Fibroblast of peridontal ligament (primary cell): ENCODE data around the gene ATRNL1.

Experiments used
- DNase-seq: peaks from one replicate; pipeline ENCODE4 v3.0.0-alpha.2; 2010; ENCODE audit errors: extremely low read depth

The ATRNL1 gene

DNA sequence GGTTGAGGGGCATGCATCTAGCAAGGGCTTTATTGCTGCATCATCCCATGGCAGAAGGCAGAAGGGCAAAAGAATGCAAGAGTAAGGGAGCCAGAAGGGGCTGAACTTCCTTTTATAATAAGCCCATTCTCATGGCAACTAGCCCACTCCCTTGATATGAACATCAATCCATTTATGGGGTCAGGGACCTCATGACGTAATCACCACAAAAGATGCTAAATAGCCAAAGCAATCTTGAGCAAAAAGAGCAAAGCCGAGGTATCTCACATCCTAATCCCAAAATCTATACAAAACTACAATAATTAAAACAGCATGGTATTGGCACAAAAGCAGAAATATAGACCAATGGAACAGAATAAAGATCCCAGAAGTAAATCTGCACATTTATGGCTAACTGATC is 499.9 kb downstream of the ATRNL1 start:
- DNase-seq, result no peak

- DNase-seq, result no peak
These were observed 511.5 kb downstream of the ATRNL1 start for GRCh38 chr10:115604627-115605026.

DNA sequence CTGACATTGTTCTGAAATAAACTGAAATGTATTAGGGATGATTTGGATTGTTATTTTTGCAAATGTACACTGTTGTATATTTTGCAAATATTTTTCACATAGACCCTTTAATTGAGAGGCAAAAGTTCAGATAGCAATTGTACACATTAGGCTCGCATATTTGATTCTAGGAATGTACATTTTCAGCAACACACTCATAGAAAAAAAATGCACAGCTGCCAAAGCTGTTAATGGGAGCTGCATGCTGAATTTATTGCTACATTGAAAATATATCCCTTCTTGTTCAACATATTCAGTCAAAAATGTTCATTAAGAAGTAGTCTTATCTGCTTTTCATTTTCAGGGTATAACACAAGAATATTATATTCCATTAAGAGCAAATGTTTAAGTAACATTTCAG is 512.9 kb downstream of the ATRNL1 start:
- DNase-seq, result no peak

DNA sequence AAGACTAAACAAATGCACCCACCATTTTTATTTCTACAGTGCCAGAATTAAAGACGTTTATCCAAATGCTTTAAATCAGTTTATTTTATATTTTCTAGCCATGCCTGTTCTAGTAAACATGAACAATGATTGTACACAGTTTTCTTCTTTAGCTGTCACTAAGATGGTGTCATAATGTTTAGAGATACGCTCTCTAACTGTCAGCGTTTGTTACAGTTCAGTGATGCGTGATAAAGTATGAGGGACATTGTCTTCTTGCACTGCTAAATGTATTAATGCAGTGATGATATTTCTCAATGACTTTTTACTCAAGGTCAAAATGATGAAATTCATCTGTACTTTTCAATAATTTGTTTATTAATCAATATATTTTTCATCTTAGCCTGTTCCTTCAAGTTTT is 513.6 kb downstream of the ATRNL1 start:
- DNase-seq, result no peak

GRCh38 chr10:115624448-115624847 is 531.3 kb downstream of the ATRNL1 start:
- DNase-seq, result no peak

DNA sequence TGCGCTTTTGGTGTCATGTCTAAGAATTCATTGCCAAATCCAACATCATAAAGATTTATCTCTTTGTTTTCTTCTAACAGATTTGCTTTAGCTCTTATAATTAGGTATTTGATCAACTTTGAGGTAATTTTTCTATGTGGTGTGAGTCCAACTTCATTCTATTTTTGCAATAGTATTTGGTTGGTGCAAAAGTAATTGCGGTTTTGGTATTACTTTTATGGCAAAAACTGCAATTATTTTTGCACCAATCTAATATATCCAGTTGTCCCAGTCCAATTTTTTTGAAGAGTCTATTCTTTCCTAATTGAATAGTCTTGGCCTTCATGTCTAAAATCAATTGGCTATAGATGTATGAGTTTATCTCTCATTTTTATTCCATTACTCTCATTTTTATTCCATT is 535.5 kb downstream of the ATRNL1 start:
- DNase-seq, result no peak

GRCh38 chr10:115638246-115638645 is 545.1 kb downstream of the ATRNL1 start:
- DNase-seq, result no peak

DNA sequence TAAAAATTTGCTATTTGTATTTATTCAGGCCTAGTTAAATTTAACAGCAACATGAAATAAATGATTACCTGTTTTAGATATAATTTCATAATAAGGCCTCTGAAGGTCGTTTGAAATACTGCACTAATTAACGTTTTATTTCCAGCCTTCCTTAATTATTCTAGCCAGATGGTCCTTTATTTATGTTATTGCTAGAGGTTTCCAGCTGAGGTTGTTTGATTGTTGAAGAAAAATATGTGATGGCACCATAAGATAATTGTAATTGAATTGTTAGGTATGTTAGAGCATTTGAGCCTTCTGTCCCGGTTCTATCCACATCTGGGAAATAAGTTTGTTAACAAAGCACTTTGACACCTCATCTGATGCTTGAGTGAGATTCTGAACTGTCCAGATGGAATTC is 556.1 kb downstream of the ATRNL1 start:
- DNase-seq, result no peak

DNA sequence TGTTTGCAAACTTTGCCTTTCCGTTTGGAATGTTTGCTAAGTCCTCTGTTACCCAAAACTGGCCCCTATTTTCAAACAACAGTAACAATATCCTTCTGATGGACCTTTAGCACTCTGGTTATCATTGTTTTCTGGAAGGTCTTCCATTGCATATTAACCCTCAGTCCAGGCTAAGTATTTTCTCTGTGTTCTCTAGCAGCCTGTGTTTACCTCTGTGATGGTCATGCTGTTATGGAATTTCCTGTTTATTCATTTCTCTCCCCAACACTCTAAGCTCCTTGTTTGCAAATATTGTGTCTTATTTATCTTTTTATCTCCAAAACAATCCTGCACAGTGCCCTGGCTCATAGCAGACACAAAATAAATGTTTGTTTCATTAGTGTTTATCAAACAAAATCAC is 560.3 kb downstream of the ATRNL1 start:
- no peak for DNase-seq

GRCh38 chr10:115654961-115655360 is 561.8 kb downstream of the ATRNL1 start:
- no peak for DNase-seq

- DNase-seq, result no peak
These were observed 564.1 kb downstream of the ATRNL1 start for GRCh38 chr10:115657161-115657860.

- DNase-seq, result no peak
These were observed 566.5 kb downstream of the ATRNL1 start for GRCh38 chr10:115659616-115660015.

- no peak for DNase-seq
These were observed 567.2 kb downstream of the ATRNL1 start for GRCh38 chr10:115660391-115660790.

GRCh38 chr10:115662422-115662821 is 569.3 kb downstream of the ATRNL1 start:
- DNase-seq, result no peak

DNA sequence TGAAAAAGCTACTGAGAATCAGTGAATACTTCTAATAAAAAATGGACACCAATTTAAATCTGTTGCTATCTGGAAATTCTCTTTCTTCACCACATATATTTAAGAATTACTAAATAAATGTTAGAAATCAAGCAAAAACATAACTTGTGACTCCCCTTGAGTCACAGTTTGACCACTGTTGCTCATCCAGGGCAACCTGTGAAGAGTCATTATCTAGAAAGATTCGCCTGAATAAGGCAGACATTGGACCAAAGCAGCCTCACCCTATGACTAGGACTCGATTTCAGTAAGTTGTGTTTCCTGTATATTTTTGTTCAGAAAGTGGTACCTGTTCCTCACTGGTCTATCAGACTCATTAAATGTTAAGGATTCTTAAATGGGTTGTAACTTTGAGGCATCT is 572.4 kb downstream of the ATRNL1 start:
- no peak for DNase-seq

DNA sequence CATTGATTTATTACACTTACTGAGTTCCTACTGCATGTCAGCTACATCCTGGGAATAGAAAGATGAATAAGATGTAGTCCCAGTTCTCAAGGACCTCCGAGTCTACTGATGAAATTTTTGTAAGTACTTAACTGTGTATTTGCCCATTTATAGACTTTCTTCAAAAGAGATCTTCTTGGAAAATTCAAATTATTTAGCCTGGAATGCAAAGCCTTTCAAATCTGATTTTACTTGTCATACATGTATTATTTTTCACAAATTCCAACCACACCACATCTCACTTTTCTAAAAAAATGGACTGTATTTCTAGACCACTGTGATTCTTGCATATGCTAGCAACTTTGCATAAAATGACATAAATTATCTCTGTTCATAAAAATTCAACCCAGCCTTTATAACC is 581.3 kb downstream of the ATRNL1 start:
- no peak for DNase-seq

DNA sequence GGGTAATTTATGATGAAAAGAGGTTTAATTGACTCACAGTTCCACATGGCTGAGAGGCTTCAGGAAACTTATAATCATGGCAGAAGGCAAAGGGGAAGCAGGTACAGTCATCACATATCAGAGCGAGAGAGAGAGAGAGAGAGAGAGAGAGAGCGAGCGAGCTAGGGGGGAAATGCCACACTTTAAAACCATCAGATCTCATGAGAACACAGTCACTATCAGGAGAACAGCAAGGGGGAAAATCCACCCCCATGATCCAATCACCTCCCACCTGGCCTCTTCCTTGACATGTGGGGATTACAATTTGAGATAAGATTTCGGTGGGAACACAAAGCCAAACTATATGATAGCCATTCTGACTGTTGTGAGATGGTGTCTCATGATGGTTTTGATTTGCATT is 603.6 kb downstream of the ATRNL1 start:
- DNase-seq, result no peak

- no peak for DNase-seq
These were observed 612.9 kb downstream of the ATRNL1 start for GRCh38 chr10:115706026-115706425.

DNA sequence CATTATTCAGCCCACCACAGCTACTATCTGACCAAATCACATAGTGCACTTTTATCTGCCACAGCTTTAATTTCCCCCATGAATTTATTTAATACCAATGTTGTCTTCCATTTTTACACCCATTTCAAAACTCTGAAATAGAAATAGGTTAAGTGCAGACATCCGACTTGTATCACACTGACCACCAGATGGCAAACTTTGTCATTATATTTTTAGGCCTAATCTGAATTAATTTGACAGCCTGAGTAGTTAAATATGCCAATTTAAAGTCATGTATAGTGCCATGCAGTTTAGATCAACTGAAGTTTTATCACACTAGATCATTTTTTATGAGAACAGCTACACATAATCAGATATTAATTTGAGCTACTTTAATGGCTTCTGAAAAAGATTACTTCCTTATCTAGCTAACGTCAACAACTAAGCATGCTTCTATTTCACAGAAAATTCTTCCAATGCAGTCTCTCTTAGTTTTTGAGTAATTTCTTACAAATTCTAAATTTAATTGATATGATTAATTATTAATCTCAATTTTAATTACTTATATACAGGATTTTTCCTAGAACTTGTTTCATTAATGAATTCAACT is 613.4 kb downstream of the ATRNL1 start:
- DNase-seq, result peak; percentile 43

- DNase-seq, result no peak
These were observed 617.0 kb downstream of the ATRNL1 start for GRCh38 chr10:115710136-115710535.

DNA sequence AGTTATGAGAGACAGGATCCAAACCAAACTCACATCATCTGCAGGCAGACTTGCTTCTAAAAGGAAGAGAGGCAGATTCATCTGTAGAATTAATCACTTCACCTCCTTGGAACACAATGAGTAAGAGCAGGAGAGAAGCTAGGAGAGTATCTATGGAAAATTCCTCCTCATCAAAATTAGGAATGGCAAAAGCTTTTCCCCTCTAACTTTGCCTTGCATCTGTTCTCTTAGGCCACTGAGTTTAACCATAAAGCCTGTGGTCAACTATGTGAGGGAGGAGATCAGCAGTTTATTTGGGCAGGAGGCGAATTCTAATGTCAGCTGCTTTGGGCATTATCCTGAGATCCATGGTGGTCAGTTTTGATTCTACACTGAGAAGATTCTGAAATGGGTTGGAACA is 618.1 kb downstream of the ATRNL1 start:
- no peak for DNase-seq

DNA sequence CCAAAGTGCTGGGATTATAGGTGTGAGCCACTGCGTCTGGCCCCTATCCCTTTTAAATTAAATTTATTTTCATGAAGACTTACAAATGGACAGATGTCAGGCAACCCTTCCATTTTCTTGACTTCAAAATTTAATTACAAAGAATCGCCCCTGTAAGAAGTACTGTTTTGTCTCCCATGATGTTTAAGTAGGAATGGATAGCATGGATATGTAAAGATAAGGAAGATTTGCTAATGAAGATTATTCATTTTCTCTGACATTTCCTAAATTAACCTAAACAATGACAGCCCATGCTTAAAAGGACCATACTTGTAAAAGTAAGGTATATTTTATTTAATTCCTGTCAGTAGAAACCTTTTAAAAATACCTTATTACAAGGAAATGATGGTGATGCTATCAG is 627.0 kb downstream of the ATRNL1 start:
- DNase-seq, result no peak

DNA sequence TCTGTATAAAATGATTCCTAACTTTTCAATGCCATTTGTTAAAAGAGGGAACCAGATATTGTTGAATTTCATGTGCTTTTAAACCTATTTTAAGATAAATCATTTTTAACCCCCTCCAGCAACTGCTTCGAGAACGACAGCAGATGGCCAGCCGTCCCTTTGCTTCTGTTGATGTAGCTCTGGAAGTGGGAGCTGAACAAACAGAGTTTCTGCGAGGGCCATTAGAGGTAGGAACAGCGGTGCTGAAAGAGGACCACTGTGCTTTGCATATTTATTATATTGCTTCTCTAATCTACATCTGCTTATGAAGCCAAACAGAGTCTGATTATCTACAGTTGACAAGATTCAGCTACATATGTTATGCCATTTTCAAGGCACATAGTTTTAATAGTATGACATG is 634.0 kb downstream of the ATRNL1 start:
- no peak for DNase-seq

DNA sequence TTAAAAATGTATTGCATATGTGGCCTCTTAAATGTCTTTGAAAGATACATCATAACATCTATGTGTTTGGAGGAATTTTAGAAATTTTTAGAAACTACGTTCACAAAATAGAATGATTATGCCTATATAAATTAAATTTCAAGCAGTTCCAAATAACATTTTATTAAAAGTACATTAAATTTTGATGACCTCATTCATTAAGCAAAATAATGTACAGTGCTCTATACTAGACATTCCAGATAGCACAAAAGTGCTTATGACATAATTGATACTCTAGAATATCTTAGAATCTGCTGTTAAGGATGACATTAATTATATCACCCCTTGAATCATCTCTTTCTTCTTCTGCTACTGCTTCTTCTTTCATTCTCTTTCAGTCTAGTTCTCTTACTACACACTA is 650.9 kb downstream of the ATRNL1 start:
- no peak for DNase-seq
